PC-3 (cell line): Measurements from ENCODE around the gene HPSE2.

Source experiments
- EZH2phosphoT487 ChIP-seq: fragments of 300-600 bp; sonication (generic); IDR thresholded peaks from 2 replicates; pipeline ENCODE4 v1.6.1; 2018; ENCODE audit warnings: mild to moderate bottlenecking, antibody characterized with exemption, low read length, borderline replicate concordance
- TF ChIP-seq, protein P1 (sequence below): fragments of 300-600 bp; sonication (generic); conservative IDR thresholded peaks from 2 replicates; pipeline ENCODE4 v1.5.1; 2017; ENCODE audit warnings: antibody characterized with exemption, low read depth, mild to moderate bottlenecking, low read length

DNA sequence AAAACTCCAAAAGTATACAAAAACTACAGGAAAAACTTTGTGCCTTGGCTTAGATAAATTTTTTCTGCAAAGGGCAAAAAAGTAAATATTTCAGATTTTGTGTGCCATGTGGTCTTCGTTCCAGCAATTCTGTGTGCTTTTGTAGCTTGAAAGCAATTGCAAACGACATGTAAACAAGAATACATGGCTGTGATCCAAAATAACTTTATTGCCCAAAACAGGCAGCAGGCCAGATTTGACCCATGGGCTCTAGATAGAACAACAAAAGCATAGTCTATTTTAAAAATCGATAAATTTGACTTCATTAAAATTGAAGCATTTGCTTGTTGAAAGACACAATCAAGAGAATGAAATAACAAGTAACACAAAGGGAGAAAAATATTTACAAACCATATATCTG, 336.6 kb downstream of the HPSE2 start:
- TF ChIP-seq, protein P1, sequence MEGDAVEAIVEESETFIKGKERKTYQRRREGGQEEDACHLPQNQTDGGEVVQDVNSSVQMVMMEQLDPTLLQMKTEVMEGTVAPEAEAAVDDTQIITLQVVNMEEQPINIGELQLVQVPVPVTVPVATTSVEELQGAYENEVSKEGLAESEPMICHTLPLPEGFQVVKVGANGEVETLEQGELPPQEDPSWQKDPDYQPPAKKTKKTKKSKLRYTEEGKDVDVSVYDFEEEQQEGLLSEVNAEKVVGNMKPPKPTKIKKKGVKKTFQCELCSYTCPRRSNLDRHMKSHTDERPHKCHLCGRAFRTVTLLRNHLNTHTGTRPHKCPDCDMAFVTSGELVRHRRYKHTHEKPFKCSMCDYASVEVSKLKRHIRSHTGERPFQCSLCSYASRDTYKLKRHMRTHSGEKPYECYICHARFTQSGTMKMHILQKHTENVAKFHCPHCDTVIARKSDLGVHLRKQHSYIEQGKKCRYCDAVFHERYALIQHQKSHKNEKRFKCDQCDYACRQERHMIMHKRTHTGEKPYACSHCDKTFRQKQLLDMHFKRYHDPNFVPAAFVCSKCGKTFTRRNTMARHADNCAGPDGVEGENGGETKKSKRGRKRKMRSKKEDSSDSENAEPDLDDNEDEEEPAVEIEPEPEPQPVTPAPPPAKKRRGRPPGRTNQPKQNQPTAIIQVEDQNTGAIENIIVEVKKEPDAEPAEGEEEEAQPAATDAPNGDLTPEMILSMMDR, result no peak
- no peak for TF ChIP-seq EZH2phosphoT487
